Measurements from ENCODE around the gene PNMA8A. TPM values are rescaled to one million over a fixed set of nuclear protein-coding genes. Genes with fewer than 3 reads are reported as not detected.

PNMA8A gene
- total RNA-seq, 4 donors from 2014 or later, result 1.6 to 5.4 (median 4.0) TPM

DNA sequence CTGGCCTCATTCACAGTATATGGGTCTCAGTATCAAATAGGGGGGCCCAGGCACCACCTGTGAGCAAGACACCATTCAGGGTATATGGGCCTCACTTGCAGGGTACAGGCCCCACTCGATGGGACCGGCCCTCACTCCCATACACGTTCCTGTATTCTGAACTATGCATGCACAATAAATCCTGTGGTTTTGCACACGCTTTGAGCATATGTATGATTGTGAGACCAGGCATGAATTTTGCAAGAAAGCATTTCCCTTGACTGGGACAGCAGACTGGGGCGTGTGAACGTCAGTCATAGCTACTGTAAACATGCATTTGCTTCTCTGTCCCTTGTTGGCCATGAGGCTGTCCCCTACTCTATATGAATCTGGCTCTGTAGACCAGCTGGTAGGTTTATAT is 24.9 kb upstream of the PNMA8A start:
- no peak overlapping the region for H3K4me3 ChIP-seq
- TF ChIP-seq, protein P1, sequence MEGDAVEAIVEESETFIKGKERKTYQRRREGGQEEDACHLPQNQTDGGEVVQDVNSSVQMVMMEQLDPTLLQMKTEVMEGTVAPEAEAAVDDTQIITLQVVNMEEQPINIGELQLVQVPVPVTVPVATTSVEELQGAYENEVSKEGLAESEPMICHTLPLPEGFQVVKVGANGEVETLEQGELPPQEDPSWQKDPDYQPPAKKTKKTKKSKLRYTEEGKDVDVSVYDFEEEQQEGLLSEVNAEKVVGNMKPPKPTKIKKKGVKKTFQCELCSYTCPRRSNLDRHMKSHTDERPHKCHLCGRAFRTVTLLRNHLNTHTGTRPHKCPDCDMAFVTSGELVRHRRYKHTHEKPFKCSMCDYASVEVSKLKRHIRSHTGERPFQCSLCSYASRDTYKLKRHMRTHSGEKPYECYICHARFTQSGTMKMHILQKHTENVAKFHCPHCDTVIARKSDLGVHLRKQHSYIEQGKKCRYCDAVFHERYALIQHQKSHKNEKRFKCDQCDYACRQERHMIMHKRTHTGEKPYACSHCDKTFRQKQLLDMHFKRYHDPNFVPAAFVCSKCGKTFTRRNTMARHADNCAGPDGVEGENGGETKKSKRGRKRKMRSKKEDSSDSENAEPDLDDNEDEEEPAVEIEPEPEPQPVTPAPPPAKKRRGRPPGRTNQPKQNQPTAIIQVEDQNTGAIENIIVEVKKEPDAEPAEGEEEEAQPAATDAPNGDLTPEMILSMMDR (IDR thresholded peaks at IDR 0.05), result no peak
- TF ChIP-seq POLR2AphosphoS5 (IDR thresholded peaks at IDR 0.05) (no peak), POLR2A (IDR thresholded peaks at IDR 0.05) (no peak), EP300 (IDR thresholded peaks at IDR 0.05) (no peak)
- no peaks in the 10 kb centered on the region for H3K36me3 ChIP-seq
- ATAC-seq, result no peak
- 68% methylated on average over 6 of the region's 6 CpGs for WGBS, 2 donors (ENCODE audit: low coverage in 1 of 2)
- H3K4me1 ChIP-seq, result peaks cover 0 to 39% (median 4%) of the 10 kb centered on the region in 3 donors
- H3K27ac ChIP-seq, result no peak overlapping the region
- peaks cover 45% of the 10 kb centered on the region for H3K27me3 ChIP-seq
- no peaks in the 10 kb centered on the region for H3K9me3 ChIP-seq

DNA sequence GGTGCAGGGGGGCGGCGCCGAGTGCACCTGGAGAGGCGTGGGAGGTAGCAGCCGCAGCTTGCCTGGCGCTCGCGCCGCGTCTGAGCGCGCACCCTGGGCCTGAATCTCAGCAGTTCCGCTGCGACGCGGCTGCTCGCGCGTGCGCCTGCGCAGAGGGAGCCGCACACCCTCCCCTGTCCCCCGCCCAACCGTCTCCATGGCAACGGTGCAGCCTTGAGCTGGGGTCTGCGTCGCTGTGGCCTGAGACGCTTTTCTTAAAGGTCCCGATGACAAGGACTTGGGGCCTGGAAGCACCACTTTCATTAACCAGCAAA is 24.4 kb upstream of the PNMA8A start, which contains the start of gene PNMA8B:
Gene PNMA8B (minus strand): TSS at position 82 of the 314 bp plus-strand sequence. CDS start 402 bp downstream, outside the sequence.
- TF ChIP-seq POLR2AphosphoS5 (IDR thresholded peaks at IDR 0.05), result no peak
- TF ChIP-seq POLR2A (IDR thresholded peaks at IDR 0.05), result no peak
- TF ChIP-seq EP300 (IDR thresholded peaks at IDR 0.05), result no peak
- TF ChIP-seq, protein P1 (IDR thresholded peaks at IDR 0.05), result no peak
- ATAC-seq, result no peak
- peaks cover 0 to 39% (median 4%) of the 10 kb centered on the region in 3 donors for H3K4me1 ChIP-seq
- H3K36me3 ChIP-seq, result no peaks in the 10 kb centered on the region
- peaks cover 50% of the 10 kb centered on the region for H3K27me3 ChIP-seq
- H3K9me3 ChIP-seq, result no peaks in the 10 kb centered on the region
- WGBS, 2 donors (ENCODE audit: low coverage in 1 of 2), result 0% methylated on average over 9 of the region's 29 CpGs; no CpG with 5 or more reads in 1 of the 2 donors
- H3K27ac ChIP-seq, result peak within 1 kb of the TSS in 1 of 4 donors; percentile 57
- H3K4me3 ChIP-seq, result peak within 1 kb of the TSS in 1 of 2 donors; percentile 49

DNA sequence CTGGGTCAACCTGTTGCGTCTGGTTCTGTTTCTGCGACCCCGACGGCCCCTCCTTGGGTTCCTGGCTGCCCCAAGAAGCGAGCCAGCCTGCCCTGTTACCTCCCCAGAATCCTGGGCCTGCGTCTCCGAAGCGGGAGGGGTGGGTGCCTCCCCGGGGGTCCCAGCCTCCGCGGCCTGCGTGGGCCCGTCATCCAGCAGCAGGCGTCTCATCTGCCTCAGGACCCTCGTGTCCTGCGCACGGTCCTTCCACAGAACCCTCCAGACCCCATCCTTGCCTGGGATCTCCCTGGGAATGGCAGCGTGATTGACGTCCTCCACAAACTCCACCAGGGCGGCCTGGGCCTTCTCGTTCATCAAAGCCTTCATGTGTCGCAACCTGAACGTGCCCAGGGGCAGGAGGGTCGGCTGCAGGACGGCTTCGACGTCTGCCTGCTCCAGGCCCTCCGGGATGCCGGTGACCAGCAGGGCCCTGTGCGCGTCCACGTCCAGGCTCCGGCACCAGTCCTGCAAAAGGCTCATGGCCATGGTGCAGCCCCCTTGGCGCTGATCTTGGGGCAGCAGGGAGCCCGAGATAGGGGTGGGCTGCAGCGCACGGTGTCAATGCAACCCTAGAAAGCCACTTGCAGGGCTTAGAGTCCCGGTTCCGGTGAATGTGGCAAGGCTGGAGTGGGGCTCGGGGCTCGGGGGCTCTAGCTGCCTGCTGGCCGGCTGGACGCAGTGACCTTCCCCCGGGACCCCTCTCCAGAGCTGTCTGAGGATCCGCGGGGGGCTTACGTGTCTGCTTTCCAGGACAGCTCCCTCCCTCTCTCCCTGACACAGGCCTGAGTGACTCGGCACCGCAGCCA is 23.8 kb upstream of the PNMA8A start:
- Histone ChIP-seq H3K9me3 (no peaks in the 10 kb centered on the region), H3K4me3 (peak overlapping the region in 1 of 2 donors; percentile 49), H3K36me3 (no peaks in the 10 kb centered on the region), H3K27ac (peak overlapping the region in 1 of 4 donors; percentile 57), H3K4me1 (peaks cover 0 to 40% (median 4%) of the 10 kb centered on the region in 3 donors), H3K27me3 (peaks cover 56% of the 10 kb centered on the region)
- 80% methylated on average over 4 of the region's 49 CpGs; no CpG with 5 or more reads in 1 of the 2 donors for WGBS, 2 donors (ENCODE audit: low coverage in 1 of 2)
- TF ChIP-seq EP300 (IDR thresholded peaks at IDR 0.05), result no peak
- TF ChIP-seq, protein P1 (IDR thresholded peaks at IDR 0.05), result no peak
- TF ChIP-seq POLR2AphosphoS5 (IDR thresholded peaks at IDR 0.05), result no peak
- no peak for TF ChIP-seq POLR2A (IDR thresholded peaks at IDR 0.05)
- ATAC-seq, result no peak

DNA sequence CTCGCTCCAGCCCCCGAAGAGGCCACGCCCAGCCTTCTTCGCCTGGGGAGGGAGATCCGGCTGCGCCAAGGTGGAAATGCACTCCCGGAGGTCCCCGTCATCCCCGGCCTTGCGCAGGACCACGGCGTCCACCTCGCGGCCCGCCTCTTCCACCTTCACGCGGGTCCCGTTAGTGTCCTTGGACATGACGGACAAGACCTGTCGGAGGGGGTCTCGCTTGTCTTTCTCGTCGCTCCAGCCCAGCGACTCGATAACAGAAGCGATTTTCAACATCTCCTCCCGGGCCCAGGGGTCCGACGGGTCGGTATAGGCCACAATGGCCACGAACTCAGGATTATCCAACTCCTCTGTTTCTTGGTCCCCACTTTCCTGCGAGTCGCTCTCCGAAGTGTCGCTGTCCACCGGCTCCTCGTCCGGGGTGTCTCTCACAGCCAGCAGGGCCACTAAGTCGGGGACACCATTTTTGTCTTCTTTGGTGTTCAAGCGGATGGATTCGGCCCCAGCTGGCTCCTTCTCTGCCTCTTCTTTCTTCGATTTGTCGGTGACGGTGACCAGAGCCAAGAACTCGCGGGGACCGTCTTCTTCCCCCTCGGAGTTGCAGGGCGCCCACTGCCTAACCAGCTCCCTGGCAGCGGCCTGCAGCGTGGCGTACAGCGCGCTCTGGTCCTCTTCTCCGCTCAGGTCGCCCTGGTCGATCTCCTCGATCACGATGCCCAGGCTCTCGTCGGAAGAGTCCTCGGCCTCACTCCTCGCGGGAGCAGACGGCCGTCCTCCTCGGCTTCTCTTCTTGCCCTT is 23.0 kb upstream of the PNMA8A start:
- peaks cover 0 to 48% (median 11%) of the 10 kb centered on the region in 3 donors for H3K4me1 ChIP-seq
- H3K27me3 ChIP-seq, result peaks cover 64% of the 10 kb centered on the region
- H3K36me3 ChIP-seq, result no peaks in the 10 kb centered on the region
- ATAC-seq, result no peak
- H3K9me3 ChIP-seq, result no peaks in the 10 kb centered on the region
- H3K4me3 ChIP-seq, result peak overlapping the region in 1 of 2 donors; percentile 57
- WGBS, 2 donors (ENCODE audit: low coverage in 1 of 2), result 85 to 92% methylated on average over 6 to 29 of the region's 67 CpGs
- TF ChIP-seq, protein P1 (IDR thresholded peaks at IDR 0.05), result no peak
- no peak for TF ChIP-seq POLR2A (IDR thresholded peaks at IDR 0.05)
- no peak for TF ChIP-seq EP300 (IDR thresholded peaks at IDR 0.05)
- no peak for TF ChIP-seq POLR2AphosphoS5 (IDR thresholded peaks at IDR 0.05)
- H3K27ac ChIP-seq, result no peak overlapping the region
